Subcutaneous adipose tissue (tissue), 4 donors: ENCODE data around the gene VENTX. TPM values are rescaled to one million over a fixed set of nuclear protein-coding genes. Genes with fewer than 3 reads are reported as not detected.

Experiments
- total RNA-seq, 4 donors: library from RNA; depleted of rRNA; stranded (reverse); fragments of >200 nt; gene quantifications; one replicate each; pipeline ENCODE4 v1.1.0, GENCODE V29; 2016
- TF ChIP-seq, protein P1 (sequence below): fragments of 450-650 bp; IDR thresholded peaks from one replicate; pipeline ENCODE4 v1.5.1; 2016; ENCODE audit warnings: low read depth, mild to moderate bottlenecking, control low read depth, antibody characterized with exemption, moderate library complexity

VENTX gene
- total RNA-seq, 4 donors from 2014 or later = 1.3 to 3.6 (median 2.9) TPM

DNA sequence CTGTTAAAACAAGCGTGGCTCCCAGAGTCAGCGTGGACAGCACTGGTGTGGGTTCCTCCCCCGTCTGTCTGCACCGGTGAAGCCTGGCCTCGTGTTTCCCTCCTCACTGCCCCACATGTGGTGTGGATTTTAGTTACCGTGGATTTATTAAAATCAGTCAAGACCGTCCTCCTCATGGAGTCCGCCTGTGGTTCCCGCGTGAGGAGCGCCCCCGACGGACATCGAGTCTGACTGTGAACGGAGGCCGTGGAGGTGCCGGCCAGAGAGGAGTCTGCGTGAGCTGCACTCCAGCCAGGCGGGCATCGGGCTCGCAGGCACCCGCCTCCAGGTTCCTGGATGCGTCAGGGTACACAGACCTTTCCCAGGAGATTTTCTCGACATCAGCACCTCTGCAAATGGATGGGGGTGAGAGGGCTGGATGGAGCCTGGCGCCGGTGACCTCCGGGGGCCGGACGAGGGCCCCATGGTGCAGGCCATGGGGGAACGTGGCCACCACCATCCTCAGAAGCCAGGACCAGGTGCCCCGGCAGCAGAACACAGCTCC lies 33.9 kb upstream of the VENTX start:
- TF ChIP-seq, protein P1, sequence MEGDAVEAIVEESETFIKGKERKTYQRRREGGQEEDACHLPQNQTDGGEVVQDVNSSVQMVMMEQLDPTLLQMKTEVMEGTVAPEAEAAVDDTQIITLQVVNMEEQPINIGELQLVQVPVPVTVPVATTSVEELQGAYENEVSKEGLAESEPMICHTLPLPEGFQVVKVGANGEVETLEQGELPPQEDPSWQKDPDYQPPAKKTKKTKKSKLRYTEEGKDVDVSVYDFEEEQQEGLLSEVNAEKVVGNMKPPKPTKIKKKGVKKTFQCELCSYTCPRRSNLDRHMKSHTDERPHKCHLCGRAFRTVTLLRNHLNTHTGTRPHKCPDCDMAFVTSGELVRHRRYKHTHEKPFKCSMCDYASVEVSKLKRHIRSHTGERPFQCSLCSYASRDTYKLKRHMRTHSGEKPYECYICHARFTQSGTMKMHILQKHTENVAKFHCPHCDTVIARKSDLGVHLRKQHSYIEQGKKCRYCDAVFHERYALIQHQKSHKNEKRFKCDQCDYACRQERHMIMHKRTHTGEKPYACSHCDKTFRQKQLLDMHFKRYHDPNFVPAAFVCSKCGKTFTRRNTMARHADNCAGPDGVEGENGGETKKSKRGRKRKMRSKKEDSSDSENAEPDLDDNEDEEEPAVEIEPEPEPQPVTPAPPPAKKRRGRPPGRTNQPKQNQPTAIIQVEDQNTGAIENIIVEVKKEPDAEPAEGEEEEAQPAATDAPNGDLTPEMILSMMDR = no peak

DNA sequence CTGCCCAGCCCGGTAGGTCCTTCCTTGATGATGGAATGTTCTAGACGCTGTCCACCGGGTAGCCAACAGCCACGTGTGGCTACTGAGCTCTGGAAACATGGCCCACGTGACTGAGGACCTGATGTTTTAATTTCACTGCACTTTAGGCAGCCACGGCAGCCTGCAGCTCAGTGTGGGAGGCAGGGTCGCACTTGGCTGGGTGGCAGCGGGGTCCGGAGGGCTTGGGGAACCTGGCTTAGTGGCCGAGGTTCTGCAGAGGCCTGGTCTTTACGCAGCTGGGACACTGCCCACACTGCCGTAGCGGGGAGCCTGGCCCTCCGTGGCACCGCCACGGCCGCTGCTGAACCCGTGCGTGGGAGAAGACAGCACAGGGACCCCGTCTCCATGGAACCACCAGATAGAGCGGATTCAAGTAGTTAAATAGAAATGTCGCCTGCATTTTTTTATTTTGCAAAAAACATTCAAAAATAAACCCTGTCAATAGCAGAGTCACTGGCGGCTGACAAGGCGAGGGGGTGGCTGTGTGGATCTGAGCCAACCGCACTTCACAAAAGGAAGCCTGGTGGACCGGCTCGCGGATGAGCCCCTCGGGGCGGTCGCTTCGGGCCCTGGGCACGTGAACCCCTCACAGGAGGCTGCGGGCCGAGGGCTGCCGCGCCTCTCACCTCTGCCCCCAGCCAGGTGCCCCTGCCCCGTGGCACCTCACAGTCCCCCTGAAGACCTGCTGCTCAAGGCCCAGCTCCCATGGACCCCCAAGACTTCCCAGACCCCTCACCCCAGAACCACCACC lies 33.2 kb upstream of the VENTX start:
- TF ChIP-seq, protein P1 = no peak

GRCh38 chr10:133205146-133205545 lies 32.5 kb upstream of the VENTX start:
- TF ChIP-seq, protein P1 = no peak

DNA sequence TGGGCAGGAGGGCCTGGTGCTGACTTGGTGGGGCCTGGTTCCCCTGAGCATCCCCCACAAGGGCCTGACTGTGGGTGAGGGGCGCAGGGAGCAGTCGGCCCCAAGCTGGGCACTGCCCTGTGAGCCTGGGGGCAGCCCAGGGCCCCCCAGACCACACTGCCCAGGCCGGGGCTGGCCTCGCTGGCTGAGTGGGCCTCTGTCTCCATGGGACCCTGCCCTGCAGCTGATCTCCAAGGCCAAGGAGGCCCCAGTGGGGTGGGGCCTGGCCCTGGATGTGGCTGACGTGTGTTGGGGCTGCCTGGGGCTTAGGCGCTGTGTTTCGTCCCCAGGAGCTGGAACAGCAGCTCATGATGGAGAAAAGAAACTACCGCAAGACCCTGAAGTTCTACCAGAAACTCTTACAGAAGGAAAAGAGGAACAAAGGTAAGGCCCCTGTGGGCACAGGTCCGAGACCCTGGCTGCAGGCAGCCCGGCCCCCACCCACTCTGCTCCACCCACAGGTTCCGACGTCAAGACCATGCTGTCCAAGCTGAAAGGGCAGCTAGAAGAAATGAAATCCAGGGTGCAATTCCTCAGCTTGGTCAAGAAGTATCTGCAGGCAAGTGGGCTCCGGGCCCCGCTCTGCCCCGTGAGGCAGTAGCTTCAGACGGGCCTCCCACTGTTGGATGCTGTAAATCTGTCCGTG lies 31.2 kb upstream of the VENTX start:
- TF ChIP-seq, protein P1 = no peak

- TF ChIP-seq, protein P1 = no peak
These were observed 30.5 kb upstream of the VENTX start for GRCh38 chr10:133207041-133207600.

- TF ChIP-seq, protein P1 = no peak
These were observed 30.0 kb upstream of the VENTX start for GRCh38 chr10:133207627-133208026.

- TF ChIP-seq, protein P1 = no peak
These were observed 29.2 kb upstream of the VENTX start for GRCh38 chr10:133208466-133208865.
